Heart right ventricle (tissue), 16 donors: ENCODE data around the gene PPP5C. TPM values are rescaled to one million over a fixed set of nuclear protein-coding genes. Genes with fewer than 3 reads are reported as not detected.
A peak's percentile ranks its signal among the peaks of the same experiment; 100 is the strongest.

Experiments used
- ATAC-seq, 8 donors: fragments of 200-7000 bp; cut with Tn5 transposase; one replicate each; pipeline ENCODE4 v1.9.1; 2020; ENCODE audit warnings: mild to moderate bottlenecking in 8 of 8, moderate library complexity in 8 of 8, moderate number of reproducible peaks in 1 of 8
- DNase-seq, 2 donors: peaks; one replicate each; pipeline ENCODE4 v3.0.0-alpha.2; 2020
- H3K27ac ChIP-seq, 10 donors: fragments of 200-600 bp; sonication (generic) in 2 of 10; one replicate each; pipeline versions ENCODE4 v1.5.0 to v1.8.0; 2020 to 2022; ENCODE audit warnings: mild to moderate bottlenecking in 3 of 10
- H3K27me3 ChIP-seq, 7 donors: fragments of 200-600 bp; one replicate each; pipeline ENCODE4 v1.8.0; 2021 to 2022; ENCODE audit warnings: mild to moderate bottlenecking in 2 of 7
- H3K36me3 ChIP-seq, 9 donors: fragments of 200-600 bp; sonication (generic) in 1 of 9; one replicate each; pipeline versions ENCODE4 v1.5.0 to v1.8.0; 2020 to 2022; ENCODE audit warnings: mild to moderate bottlenecking in 2 of 9
- H3K4me1 ChIP-seq, 9 donors: fragments of 200-600 bp; sonication (generic) in 1 of 9; one replicate each; pipeline versions ENCODE4 v1.5.0 to v1.8.0; 2020 to 2022; ENCODE audit warnings: mild to moderate bottlenecking in 4 of 9
- H3K4me3 ChIP-seq, 10 donors: fragments of 200-600 bp; sonication (generic) in 2 of 10; one replicate each; pipeline versions ENCODE4 v1.5.0 to v1.8.0; 2020 to 2022; ENCODE audit warnings: mild to moderate bottlenecking in 7 of 10, moderate library complexity in 2 of 10
- H3K9me3 ChIP-seq, 11 donors: fragments of 200-600 bp in 10 of 11; sonication (generic) in 2 of 11; one replicate each; pipeline versions ENCODE4 v1.5.0 to v1.8.0; 2013 to 2022; ENCODE audit warnings: mild to moderate bottlenecking in 2 of 11, control low read depth in 1 of 11, moderate library complexity in 1 of 11
- CTCF ChIP-seq, 9 donors: fragments of 200-600 bp; sonication (generic) in 2 of 9; IDR thresholded peaks; one replicate each; pipeline versions ENCODE4 v1.5.0 to v1.8.0; 2021 to 2022; ENCODE audit warnings: antibody characterized with exemption in 9 of 9, mild to moderate bottlenecking in 5 of 9, moderate library complexity in 1 of 9
- WGBS, 2 donors: extraction: QIAGEN DNeasy Blood & Tissue Kit; methylation state at CpG; one replicate each; pipeline ENCODE4 v1.1.7; 2013; ENCODE audit warnings: inconsistent platforms in 1 of 2; 5-methylcytosine and 5-hydroxymethylcytosine counted together
- intact Hi-C, 10 donors: fragments of 100-400 bp; cut with DNase I; formaldehyde crosslinking; loops; one replicate each; pipeline versions ENCODE4 v1.11.1 to v1.14.2; 2022
- polyA plus RNA-seq, 2 donors: library from polyadenylated mRNA; stranded (reverse); fragments of 200-250 nt; gene quantifications; one replicate each; pipeline ENCODE4 v1.2.3, GENCODE V29; 2013
- total RNA-seq, 10 donors: library from RNA; stranded (reverse); fragmentation: NEBNext Ultra II Directional in 3 of 10; extraction: Animal tissue kit (Norgen Biotek cat#: 25700) in 3 of 10; gene quantifications; one replicate each; pipeline versions ENCODE4 v1.2.1 to v1.2.4, GENCODE V29; 2021 to 2023
- donor health status: Arrhythmogenic right ventricular cardiomyopathy.
- donor health status: ischemic (EF 13 %, LVEDD 7.1; RV severe dilation, severe dysfunction).
- donor health status: healthy with polysubstance abuse.
- donor health status: DM: no; HTN: yes; CAD: no.
- donor health status: DM: no; HTN: no; CAD: no.
- donor health status: ischemic (EF 25% LVEDD 6.9; RV normal size, moderate dysfunction).
- donor health status: ischemic (EF 25% LVEDD 5.7; RV mildly dilated, moderate dysfunction).
- donor health status: healthy.
- donor health status: DM: yes; HTN: yes; CAD: no.
- donor health status: Ischemic cardiomyopathy.
- donor health status: ischemic (EF 35%, LVEDD 5.7; RV mildly dilated, moderate dysfunction).
- donor health status: nonischemic (EF 11% LVEDD 7.7; RV severe dilation, severe dysfunction).
- donor health status: DM: yes; HTN: yes; CAD: no.
- donor health status: PGD.
- donor health status: ischemic (EF 29% LVEDD 5.4; RV normal size, mild dysfunction).
- donor health status: nonischemic (EF 23%, LVEDD 6.1; RV moderate dilation, normal function).

PPP5C gene
- total and polyA plus RNA-seq, 12 donors, result 51.6 to 89.5 (median 76.5) TPM

DNA sequence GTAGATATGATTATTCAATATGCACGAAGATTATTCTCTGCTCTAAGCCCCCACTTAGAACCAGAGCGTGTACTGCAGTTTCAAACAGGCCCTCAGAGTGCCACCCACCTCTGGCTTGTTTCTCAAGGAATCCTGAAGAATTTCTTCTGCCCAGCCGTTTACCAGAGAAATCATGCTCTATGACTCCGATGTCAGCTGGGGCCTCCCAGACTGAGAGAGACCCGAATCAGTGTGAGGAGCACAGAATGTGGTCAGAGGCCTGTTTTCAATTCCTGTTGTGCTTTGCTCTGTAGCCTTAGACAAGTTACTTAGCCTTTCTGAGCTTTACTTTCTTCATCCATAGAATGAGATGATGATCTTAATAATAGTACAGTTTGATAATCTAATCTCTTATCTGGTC lies 76.3 kb downstream of the PPP5C start:
- intact Hi-C loops, result no loop called here
- H3K4me3 ChIP-seq, result no peak overlapping the region
- TF ChIP-seq CTCF (IDR thresholded peaks at IDR 0.05), result no peak
- peaks cover 0 to 12% (median 3%) of the 10 kb centered on the region in 9 donors for H3K4me1 ChIP-seq
- H3K9me3 ChIP-seq, result no peaks in the 10 kb centered on the region
- no peak overlapping the region for H3K27ac ChIP-seq
- ATAC-seq (no peak), DNase-seq (no peak)
- no peaks in the 10 kb centered on the region for H3K36me3 ChIP-seq
- peaks cover 0 to 36% (median 24%) of the 10 kb centered on the region in 7 donors for H3K27me3 ChIP-seq
- 68 to 75% methylated on average over 5 of the region's 5 CpGs for WGBS, 2 donors

DNA sequence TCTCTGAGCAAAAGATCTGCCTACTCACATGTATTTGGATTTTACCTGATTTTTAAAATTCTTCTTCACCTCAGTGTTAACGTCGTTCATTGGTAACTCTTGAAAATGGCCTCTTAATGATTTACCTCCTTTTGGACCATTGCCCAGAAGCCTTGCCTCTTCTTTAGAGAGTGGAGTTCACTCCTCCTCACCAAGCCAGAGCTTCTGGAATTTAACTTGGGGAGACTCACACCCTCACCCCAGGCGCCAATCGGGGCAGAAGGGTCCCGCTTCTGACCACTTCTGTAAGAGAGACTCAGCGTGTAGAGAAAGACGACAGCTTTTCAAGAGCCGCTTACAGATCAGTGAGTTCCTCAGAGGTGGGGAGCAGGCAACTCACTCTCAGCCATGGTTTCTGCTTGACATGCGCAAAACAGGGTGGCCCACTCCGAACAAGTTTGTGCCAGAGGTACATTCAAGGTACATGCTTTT lies 79.2 kb downstream of the PPP5C start:
- Histone ChIP-seq H3K36me3 (no peaks in the 10 kb centered on the region), H3K4me3 (peak overlapping the region; percentile 16 to 65 (median 52)), H3K9me3 (no peaks in the 10 kb centered on the region), H3K27me3 (peaks cover 0 to 55% (median 30%) of the 10 kb centered on the region in 7 donors), H3K4me1 (peaks cover 3 to 22% (median 12%) of the 10 kb centered on the region in 9 donors), H3K27ac (peak overlapping the region in 4 of 10 donors; percentile 57 to 75 (median 59))
- TF ChIP-seq CTCF (IDR thresholded peaks at IDR 0.05), result no peak
- no peak for DNase-seq
- ATAC-seq, result peak in 5 of 8 donors; percentile 9 to 39 (median 21)
- 6 to 7% methylated on average over 10 of the region's 10 CpGs for WGBS, 2 donors
- intact Hi-C loops, result no loop called here

- DNase-seq (peak; percentile 59 to 75), ATAC-seq (peak; percentile 43 to 88 (median 82))
- H3K4me1 ChIP-seq, result peaks cover 3 to 22% (median 12%) of the 10 kb centered on the region in 9 donors
- peaks cover 0 to 55% (median 30%) of the 10 kb centered on the region in 7 donors for H3K27me3 ChIP-seq
- H3K36me3 ChIP-seq, result no peaks in the 10 kb centered on the region
- 1 to 3% methylated on average over 32 of the region's 32 CpGs for WGBS, 2 donors
- H3K9me3 ChIP-seq, result no peaks in the 10 kb centered on the region
- H3K4me3 ChIP-seq, result peak overlapping the region; percentile 16 to 65 (median 52)
- H3K27ac ChIP-seq, result peak overlapping the region in 4 of 10 donors; percentile 57 to 75 (median 59)
- no peak for TF ChIP-seq CTCF (IDR thresholded peaks at IDR 0.05)
- intact Hi-C loops, result no loop called here
These were observed 79.7 kb downstream of the PPP5C start for GRCh38 chr19:46426506-46427162.

DNA sequence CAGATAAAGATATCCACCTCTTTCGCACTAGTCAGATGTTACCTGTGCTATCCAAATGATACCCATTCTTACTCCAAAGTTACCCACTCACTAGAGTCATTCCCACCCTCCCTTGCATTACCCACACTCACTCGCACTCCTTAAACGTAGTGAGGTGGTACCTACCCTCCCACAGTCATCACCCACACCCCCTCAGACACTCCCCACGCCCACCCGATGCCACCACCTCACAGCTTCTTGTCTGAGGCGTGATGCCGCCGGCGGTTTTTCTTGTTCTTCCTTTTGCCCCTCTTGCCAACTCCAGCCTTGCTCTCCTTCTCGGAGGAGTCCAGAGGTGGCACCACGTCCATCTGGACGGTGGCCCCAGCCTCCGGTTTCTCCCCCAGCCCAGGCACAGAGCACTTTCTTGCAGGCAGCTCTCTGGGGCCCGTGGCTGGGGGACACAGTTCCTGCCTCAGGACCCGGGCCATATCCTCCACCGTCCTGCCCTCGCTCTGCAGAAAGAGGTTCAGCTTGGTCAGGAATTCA lies 80.7 kb downstream of the PPP5C start:
- ATAC-seq (no peak), DNase-seq (no peak)
- Histone ChIP-seq H3K27ac (no peak overlapping the region), H3K36me3 (no peaks in the 10 kb centered on the region), H3K4me1 (peaks cover 3 to 22% (median 12%) of the 10 kb centered on the region in 9 donors), H3K4me3 (no peak overlapping the region), H3K27me3 (peaks cover 0 to 55% (median 24%) of the 10 kb centered on the region in 7 donors), H3K9me3 (no peaks in the 10 kb centered on the region)
- intact Hi-C loops, result no loop called here
- TF ChIP-seq CTCF (IDR thresholded peaks at IDR 0.05), result no peak
- 87% methylated on average over 17 of the region's 17 CpGs for WGBS, 2 donors
